ENCODE measurements around the gene ANKAR. TPM values are rescaled to one million over a fixed set of nuclear protein-coding genes. Genes with fewer than 3 reads are reported as not detected.
A peak's percentile ranks its signal among the peaks of the same experiment; 100 is the strongest.
"Not testable (repeated sequence)": the region's sequence is repeated elsewhere in the genome, so short reads cannot be mapped to it uniquely, and the experiment has no call there.

Gene ANKAR
- total RNA-seq, 8 experiments from 2014 or later: 2.0 to 7.5 (median 3.7) TPM

- Histone ChIP-seq H3K4me3 (no peak overlapping the region), H3K4me1 (replicated peaks in 1 of 2) (no peaks in the 10 kb centered on the region), H3K27ac (no peak overlapping the region)
- WGBS, 10 experiments: 0 to 73% (median 64%) methylated on average over 1 of the region's 1 CpG; no CpG with 5 or more reads in 1 of the 10 experiments
- in situ Hi-C loops (cut with MboI; ENCODE audit: low pct_unique_long_range_greater_than_20kb in 2 of 9, low sequenced_read_pairs in 9 of 9, unreplicated experiment in 9 of 9): no loop called here
- ATAC-seq (replicated peaks in 6 of 8): no peak
Measured at GRCh38 chr2:189641002-189641401, 33.5 kb upstream of the ANKAR start.

GRCh38 chr2:189641590-189641989, 32.9 kb upstream of the ANKAR start:
- no peak for ATAC-seq (replicated peaks in 6 of 8)
- in situ Hi-C loops (cut with MboI; ENCODE audit: low pct_unique_long_range_greater_than_20kb in 2 of 9, low sequenced_read_pairs in 9 of 9, unreplicated experiment in 9 of 9): no loop called here
- WGBS, 10 experiments: 80 to 100% (median 91%) methylated on average over 1 to 2 of the region's 2 CpGs

GRCh38 chr2:189646521-189646920, 27.9 kb upstream of the ANKAR start:
- Histone ChIP-seq H3K4me3 (no peak overlapping the region), H3K4me1 (replicated peaks in 1 of 2) (no peaks in the 10 kb centered on the region), H3K27ac (no peak overlapping the region)
- ATAC-seq (replicated peaks in 6 of 8): no peak
- in situ Hi-C loops (cut with MboI; ENCODE audit: low pct_unique_long_range_greater_than_20kb in 2 of 9, low sequenced_read_pairs in 9 of 9, unreplicated experiment in 9 of 9): no loop called here

More at GRCh38 chr2:189641590-189641989, 32.9 kb upstream of the ANKAR start:
- Histone ChIP-seq H3K4me3 (no peak overlapping the region), H3K4me1 (replicated peaks in 1 of 2) (no peaks in the 10 kb centered on the region), H3K27ac (no peak overlapping the region)

- in situ Hi-C loops (cut with MboI; ENCODE audit: low pct_unique_long_range_greater_than_20kb in 2 of 9, low sequenced_read_pairs in 9 of 9, unreplicated experiment in 9 of 9): no loop called here
- H3K4me3 ChIP-seq: no peak overlapping the region
- H3K4me1 ChIP-seq (replicated peaks in 1 of 2): no peaks in the 10 kb centered on the region
- no peak for ATAC-seq (replicated peaks in 6 of 8)
- H3K27ac ChIP-seq: no peak overlapping the region
- WGBS, 10 experiments: 31 to 87% (median 59%) methylated on average over 1 of the region's 1 CpG
Measured at GRCh38 chr2:189648846-189649509, 25.5 kb upstream of the ANKAR start.

- in situ Hi-C loops (cut with MboI; ENCODE audit: low pct_unique_long_range_greater_than_20kb in 2 of 9, low sequenced_read_pairs in 9 of 9, unreplicated experiment in 9 of 9): no loop called here
Measured at GRCh38 chr2:189651284-189651683, 23.2 kb upstream of the ANKAR start.

GRCh38 chr2:189653464-189653863, 21.0 kb upstream of the ANKAR start:
- ATAC-seq (replicated peaks in 6 of 8); H3K27ac ChIP-seq; H3K4me1 ChIP-seq (replicated peaks in 1 of 2); in situ Hi-C loops (cut with MboI; ENCODE audit: low pct_unique_long_range_greater_than_20kb in 2 of 9, low sequenced_read_pairs in 9 of 9, unreplicated experiment in 9 of 9); H3K4me3 ChIP-seq: not testable (repeated sequence)
- no CpG with 5 or more reads among the region's 29 CpGs for WGBS, 10 experiments

More at GRCh38 chr2:189651284-189651683, 23.2 kb upstream of the ANKAR start:
- Histone ChIP-seq H3K27ac (no peak overlapping the region), H3K4me3 (no peak overlapping the region), H3K4me1 (replicated peaks in 1 of 2) (no peaks in the 10 kb centered on the region)
- no peak for ATAC-seq (replicated peaks in 6 of 8)

GRCh38 chr2:189654641-189655040, 19.8 kb upstream of the ANKAR start:
- WGBS, 10 experiments: 30 to 100% (median 86%) methylated on average over 2 to 3 of the region's 3 CpGs

GRCh38 chr2:189657867-189658266, 16.6 kb upstream of the ANKAR start:
- WGBS, 10 experiments: 71 to 100% (median 100%) methylated on average over 1 to 3 of the region's 5 CpGs; no CpG with 5 or more reads in 3 of the 10 experiments
- no peak for ATAC-seq (replicated peaks in 6 of 8)
- in situ Hi-C loops (cut with MboI; ENCODE audit: low pct_unique_long_range_greater_than_20kb in 2 of 9, low sequenced_read_pairs in 9 of 9, unreplicated experiment in 9 of 9): no loop called here
- Histone ChIP-seq H3K27ac (no peak overlapping the region), H3K4me1 (replicated peaks in 1 of 2) (peaks cover 6% of the 10 kb centered on the region in 2 donors), H3K4me3 (no peak overlapping the region)

More at GRCh38 chr2:189654641-189655040, 19.8 kb upstream of the ANKAR start:
- ATAC-seq (replicated peaks in 6 of 8): no peak
- no peak overlapping the region for H3K4me3 ChIP-seq
- in situ Hi-C loops (cut with MboI; ENCODE audit: low pct_unique_long_range_greater_than_20kb in 2 of 9, low sequenced_read_pairs in 9 of 9, unreplicated experiment in 9 of 9): no loop called here
- no peaks in the 10 kb centered on the region for H3K4me1 ChIP-seq (replicated peaks in 1 of 2)
- H3K27ac ChIP-seq: no peak overlapping the region

GRCh38 chr2:189658306-189659212, 15.9 kb upstream of the ANKAR start:
- in situ Hi-C loops (cut with MboI; ENCODE audit: low pct_unique_long_range_greater_than_20kb in 2 of 9, low sequenced_read_pairs in 9 of 9, unreplicated experiment in 9 of 9): no loop called here
- Histone ChIP-seq H3K27ac (no peak overlapping the region), H3K4me1 (replicated peaks in 1 of 2) (peaks cover 11 to 13% of the 10 kb centered on the region in 2 donors), H3K4me3 (no peak overlapping the region)
- WGBS, 10 experiments: 6 to 100% (median 70%) methylated on average over 1 to 5 of the region's 7 CpGs; no CpG with 5 or more reads in 3 of the 10 experiments
- ATAC-seq (replicated peaks in 6 of 8): peak in 2 of 8 experiments; percentile 16 to 26

- in situ Hi-C loops (cut with MboI; ENCODE audit: low pct_unique_long_range_greater_than_20kb in 2 of 9, low sequenced_read_pairs in 9 of 9, unreplicated experiment in 9 of 9): no loop called here
Measured at GRCh38 chr2:189659734-189660133, 14.7 kb upstream of the ANKAR start.

GRCh38 chr2:189660803-189661147, 13.7 kb upstream of the ANKAR start:
- no peak overlapping the region for H3K27ac ChIP-seq
- 0 to 83% (median 14%) methylated on average over 1 to 4 of the region's 4 CpGs; no CpG with 5 or more reads in 1 of the 10 experiments for WGBS, 10 experiments
- in situ Hi-C loops (cut with MboI; ENCODE audit: low pct_unique_long_range_greater_than_20kb in 2 of 9, low sequenced_read_pairs in 9 of 9, unreplicated experiment in 9 of 9): no loop called here

More at GRCh38 chr2:189659734-189660133, 14.7 kb upstream of the ANKAR start:
- WGBS, 10 experiments: 6 to 80% (median 43%) methylated on average over 1 to 2 of the region's 2 CpGs; no CpG with 5 or more reads in 4 of the 10 experiments
- Histone ChIP-seq H3K27ac (no peak overlapping the region), H3K4me3 (no peak overlapping the region), H3K4me1 (replicated peaks in 1 of 2) (peaks cover 11 to 18% of the 10 kb centered on the region in 2 donors)
- no peak for ATAC-seq (replicated peaks in 6 of 8)

GRCh38 chr2:189661148-189661956, 13.1 kb upstream of the ANKAR start, which contains the start of gene ASNSD1:
Gene ASNSD1, plus strand, starts transcription at chr2:189661459. Its CDS starts 4,674 bp downstream, at chr2:189666133.
- Histone ChIP-seq H3K27ac (peak within 1 kb of the TSS; percentile 52 to 73), H3K4me1 (replicated peaks in 1 of 2) (peaks cover 11 to 18% of the 10 kb centered on the region in 2 donors), H3K4me3 (peak within 1 kb of the TSS; percentile 66 to 87 (median 76))
- in situ Hi-C loops (cut with MboI; ENCODE audit: low pct_unique_long_range_greater_than_20kb in 2 of 9, low sequenced_read_pairs in 9 of 9, unreplicated experiment in 9 of 9): no loop called here
- ATAC-seq (replicated peaks in 6 of 8): peak; percentile 93 to 99 (median 98)
- 0 to 2% (median 0%) methylated on average over 1 to 31 of the region's 46 CpGs; no CpG with 5 or more reads in 2 of the 10 experiments for WGBS, 10 experiments

More at GRCh38 chr2:189660803-189661147, 13.7 kb upstream of the ANKAR start:
- ATAC-seq (replicated peaks in 6 of 8): no peak
- no peak overlapping the region for H3K4me3 ChIP-seq
- H3K4me1 ChIP-seq (replicated peaks in 1 of 2): peaks cover 11 to 18% of the 10 kb centered on the region in 2 donors
